Measurements from ENCODE around the gene PEA15.

The PEA15 gene

DNA sequence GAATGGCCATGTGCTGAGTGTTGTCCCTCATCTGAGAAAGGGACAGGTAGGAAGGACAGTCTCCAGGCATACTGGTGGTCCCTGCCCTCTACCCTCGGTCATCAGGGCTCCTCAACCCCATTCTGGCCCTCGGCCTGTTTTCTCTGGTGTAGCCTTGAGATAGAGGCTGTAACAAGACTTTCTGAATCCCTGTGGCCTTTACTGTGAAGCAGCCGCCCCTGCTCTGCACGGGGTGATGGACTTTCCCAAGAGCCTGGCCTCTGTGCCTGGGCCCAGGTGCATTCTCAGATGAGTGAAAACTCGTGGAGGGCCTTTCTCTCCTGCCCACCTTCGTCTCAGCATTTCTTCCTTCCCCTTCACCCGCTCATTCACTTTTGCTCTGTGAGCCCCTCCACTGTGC is 17.8 kb upstream of the PEA15 start:
- Histone ChIP-seq H3K9me2 (ENCODE audit: low read depth, low read length) (no peaks in the 10 kb centered on the region), H3K4me3 (ENCODE audit: low read depth, low read length, poor library complexity, severe bottlenecking) (no peak overlapping the region), H3K9ac (ENCODE audit: low read length) (no peak overlapping the region), H2AFZ (ENCODE audit: low read length) (no peak overlapping the region), H3K4me1 (ENCODE audit: insufficient read depth, low read length, severe bottlenecking) (no peaks in the 10 kb centered on the region), H3K27me3 (ENCODE audit: insufficient read depth, low read length) (no peaks in the 10 kb centered on the region), H3K27ac (ENCODE audit: low read depth, low read length, poor library complexity, severe bottlenecking) (no peak overlapping the region), H3K36me3 (ENCODE audit: insufficient read depth, low read length) (no peaks in the 10 kb centered on the region), H3F3A (ENCODE audit: insufficient read depth, low read length) (no peaks in the 10 kb centered on the region), H4K20me1 (ENCODE audit: insufficient read depth, low read length) (no peaks in the 10 kb centered on the region), H3K9me3 (ENCODE audit: low read length) (no peaks in the 10 kb centered on the region), H3K4me2 (ENCODE audit: low read length) (no peak overlapping the region), H3K79me2 (ENCODE audit: insufficient read depth, low read length) (no peaks in the 10 kb centered on the region)
- TF ChIP-seq, protein P1, sequence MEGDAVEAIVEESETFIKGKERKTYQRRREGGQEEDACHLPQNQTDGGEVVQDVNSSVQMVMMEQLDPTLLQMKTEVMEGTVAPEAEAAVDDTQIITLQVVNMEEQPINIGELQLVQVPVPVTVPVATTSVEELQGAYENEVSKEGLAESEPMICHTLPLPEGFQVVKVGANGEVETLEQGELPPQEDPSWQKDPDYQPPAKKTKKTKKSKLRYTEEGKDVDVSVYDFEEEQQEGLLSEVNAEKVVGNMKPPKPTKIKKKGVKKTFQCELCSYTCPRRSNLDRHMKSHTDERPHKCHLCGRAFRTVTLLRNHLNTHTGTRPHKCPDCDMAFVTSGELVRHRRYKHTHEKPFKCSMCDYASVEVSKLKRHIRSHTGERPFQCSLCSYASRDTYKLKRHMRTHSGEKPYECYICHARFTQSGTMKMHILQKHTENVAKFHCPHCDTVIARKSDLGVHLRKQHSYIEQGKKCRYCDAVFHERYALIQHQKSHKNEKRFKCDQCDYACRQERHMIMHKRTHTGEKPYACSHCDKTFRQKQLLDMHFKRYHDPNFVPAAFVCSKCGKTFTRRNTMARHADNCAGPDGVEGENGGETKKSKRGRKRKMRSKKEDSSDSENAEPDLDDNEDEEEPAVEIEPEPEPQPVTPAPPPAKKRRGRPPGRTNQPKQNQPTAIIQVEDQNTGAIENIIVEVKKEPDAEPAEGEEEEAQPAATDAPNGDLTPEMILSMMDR (IDR thresholded peaks at IDR 0.05; ENCODE audit: low read length) = no peak
- TF ChIP-seq EZH2 (IDR thresholded peaks at IDR 0.05; ENCODE audit: borderline replicate concordance, low read length) = no peak

DNA sequence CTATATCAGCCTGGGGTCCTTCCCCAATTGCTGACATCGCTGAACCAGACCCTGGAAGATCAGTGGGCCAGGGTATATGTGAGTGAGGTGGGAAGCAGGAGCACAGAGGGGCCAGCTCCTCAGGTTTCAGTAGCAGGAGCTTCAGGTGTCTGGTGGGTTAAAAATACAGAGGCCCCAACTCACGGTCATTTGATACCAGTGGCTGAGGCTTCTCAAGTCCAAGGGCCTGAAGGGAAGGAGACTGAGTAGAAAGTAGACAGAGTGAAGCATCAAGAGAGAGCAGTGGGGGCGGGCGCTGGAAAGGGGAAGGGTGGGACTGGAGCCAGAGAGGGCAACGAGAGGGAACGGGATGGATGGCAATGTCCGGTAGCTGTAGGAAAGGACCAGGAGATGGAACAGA is 16.8 kb upstream of the PEA15 start:
- H3K79me2 ChIP-seq (ENCODE audit: insufficient read depth, low read length) = no peaks in the 10 kb centered on the region
- H3K9ac ChIP-seq (ENCODE audit: low read length) = no peak overlapping the region
- no peaks in the 10 kb centered on the region for H4K20me1 ChIP-seq (ENCODE audit: insufficient read depth, low read length)
- H3F3A ChIP-seq (ENCODE audit: insufficient read depth, low read length) = no peaks in the 10 kb centered on the region
- H3K36me3 ChIP-seq (ENCODE audit: insufficient read depth, low read length) = no peaks in the 10 kb centered on the region
- no peak overlapping the region for H3K4me2 ChIP-seq (ENCODE audit: low read length)
- no peaks in the 10 kb centered on the region for H3K27me3 ChIP-seq (ENCODE audit: insufficient read depth, low read length)
- H3K9me3 ChIP-seq (ENCODE audit: low read length) = no peaks in the 10 kb centered on the region
- H2AFZ ChIP-seq (ENCODE audit: low read length) = no peak overlapping the region
- no peak overlapping the region for H3K4me3 ChIP-seq (ENCODE audit: low read depth, low read length, poor library complexity, severe bottlenecking)
- TF ChIP-seq, protein P1 (IDR thresholded peaks at IDR 0.05; ENCODE audit: low read length) = no peak
- TF ChIP-seq EZH2 (IDR thresholded peaks at IDR 0.05; ENCODE audit: borderline replicate concordance, low read length) = no peak
- H3K27ac ChIP-seq (ENCODE audit: low read depth, low read length, poor library complexity, severe bottlenecking) = no peak overlapping the region
- no peaks in the 10 kb centered on the region for H3K9me2 ChIP-seq (ENCODE audit: low read depth, low read length)
- peaks cover 4% of the 10 kb centered on the region for H3K4me1 ChIP-seq (ENCODE audit: insufficient read depth, low read length, severe bottlenecking)

DNA sequence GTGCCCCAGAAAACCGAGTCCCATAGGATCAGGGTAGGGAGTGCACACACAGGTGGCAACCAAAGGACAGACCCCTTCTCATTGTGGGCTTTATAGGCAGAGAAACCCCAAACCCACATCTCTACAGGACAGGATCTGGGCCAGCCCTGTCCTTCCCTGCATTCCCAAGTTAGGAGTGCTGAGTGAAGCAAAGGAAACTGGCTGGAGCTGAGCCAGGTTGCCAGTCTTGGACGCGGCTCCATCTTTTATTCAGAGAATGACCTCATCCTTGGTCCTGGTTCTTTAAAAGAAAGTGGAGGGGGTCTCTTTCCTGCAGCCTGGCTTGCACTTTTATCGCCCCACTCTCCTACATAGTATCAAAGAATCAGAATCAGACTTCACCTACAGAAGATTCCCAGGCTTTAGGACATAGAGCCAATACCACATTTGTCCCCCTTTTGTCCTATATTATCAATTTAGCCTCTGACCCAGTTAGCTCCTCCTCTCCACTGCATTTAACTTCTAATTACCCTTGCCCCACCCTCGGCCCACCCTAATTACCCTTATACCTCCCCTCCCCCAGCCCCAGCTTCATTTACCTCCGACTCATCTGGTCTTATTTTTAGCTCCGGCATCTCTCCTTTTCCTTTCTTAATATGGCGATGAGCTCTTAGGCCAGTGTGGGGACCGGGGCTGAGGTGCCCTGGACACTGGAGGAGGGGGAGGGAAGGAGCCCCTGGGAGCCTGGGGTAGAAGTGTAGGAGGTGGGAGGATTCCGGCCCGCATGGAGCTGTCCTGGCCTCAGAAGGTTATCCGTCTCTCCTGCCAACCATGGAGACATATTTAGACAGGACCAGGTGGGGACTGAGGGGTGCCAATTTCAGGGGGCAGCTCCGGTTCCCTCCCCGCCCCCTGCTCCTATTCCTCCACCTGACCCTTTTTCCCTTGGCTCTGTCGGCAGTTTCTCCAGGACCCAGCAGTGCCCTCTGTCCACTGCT is 15.2 kb upstream of the PEA15 start, which contains the start of gene CASQ1:
Gene CASQ1, plus strand, starts transcription at position 927 of the 977 bp plus-strand sequence. CDS start 177 bp downstream, outside the sequence.
- Histone ChIP-seq H3F3A (ENCODE audit: insufficient read depth, low read length) (no peaks in the 10 kb centered on the region), H3K9me3 (ENCODE audit: low read length) (no peaks in the 10 kb centered on the region), H3K4me3 (ENCODE audit: low read depth, low read length, poor library complexity, severe bottlenecking) (no peak within 1 kb of the TSS), H3K27me3 (ENCODE audit: insufficient read depth, low read length) (no peaks in the 10 kb centered on the region), H4K20me1 (ENCODE audit: insufficient read depth, low read length) (no peaks in the 10 kb centered on the region), H3K27ac (ENCODE audit: low read depth, low read length, poor library complexity, severe bottlenecking) (no peak within 1 kb of the TSS), H3K4me1 (ENCODE audit: insufficient read depth, low read length, severe bottlenecking) (peaks cover 6% of the 10 kb centered on the region), H3K9me2 (ENCODE audit: low read depth, low read length) (no peaks in the 10 kb centered on the region), H3K79me2 (ENCODE audit: insufficient read depth, low read length) (no peaks in the 10 kb centered on the region), H2AFZ (ENCODE audit: low read length) (no peak within 1 kb of the TSS), H3K9ac (ENCODE audit: low read length) (no peak within 1 kb of the TSS), H3K4me2 (ENCODE audit: low read length) (no peak within 1 kb of the TSS), H3K36me3 (ENCODE audit: insufficient read depth, low read length) (no peaks in the 10 kb centered on the region)
- TF ChIP-seq EZH2 (IDR thresholded peaks at IDR 0.05; ENCODE audit: borderline replicate concordance, low read length) = no peak
- TF ChIP-seq, protein P1 (IDR thresholded peaks at IDR 0.05; ENCODE audit: low read length) = no peak

Data from OCI-LY1 (cell line).